Vagina (tissue), 2 donors: ENCODE data around the gene TRPM4.

Experiments
- CTCF ChIP-seq, 3 experiments: fragments of 450-650 bp in 2 of 3; fragments of 200-600 bp in 1 of 3; sonication (generic) in 1 of 3; IDR thresholded peaks; one replicate each; pipeline ENCODE4 v1.5.1; 2017 to 2019; ENCODE audit warnings: antibody characterized with exemption in 3 of 3, mild to moderate bottlenecking in 2 of 3, moderate library complexity in 2 of 3
- POLR2AphosphoS5 ChIP-seq, 2 donors: sonication (generic); formaldehyde crosslinking; IDR thresholded peaks; one replicate each; pipeline ENCODE4 v1.9.0; 2017; ENCODE audit warnings: antibody characterized with exemption in 2 of 2, mild to moderate bottlenecking in 2 of 2, low read depth in 1 of 2; ENCODE audit not compliant: insufficient read depth in 1 of 2

- TF ChIP-seq POLR2AphosphoS5 (IDR thresholded peaks at IDR 0.05; ENCODE audit: insufficient read depth in 1 of 2, low read depth in 1 of 2) (no peak), CTCF (IDR thresholded peaks at IDR 0.05) (no peak)
Measured at GRCh38 chr19:49173198-49173597, 15.6 kb downstream of the TRPM4 start.
